Panc1 (cell line): ENCODE data around the gene GFER. TPM values are rescaled to one million over a fixed set of nuclear protein-coding genes. Genes with fewer than 3 reads are reported as not detected.

Experiments
- ATAC-seq: fragments of 200-7000 bp; cut with Tn5 transposase; 2 replicates; pipeline ENCODE4 v1.9.1; 2020; ENCODE audit warnings: mild to moderate bottlenecking, moderate library complexity
- BruUV-seq: library from RNA; stranded (reverse); fragments of 400-500 nt; replicated peaks from 2 replicates; lab custom pipeline; 2021; lab: Mats Ljungman, UMichigan
- CTCF ChIA-PET: fragments of 300-600 bp; sonication (Branson Sonifier 250); formaldehyde crosslinking; loops from one replicate; lab custom pipeline; 2022; ENCODE audit warnings: antibody characterized with exemption; lab: Charles Lee
- POLR2A ChIA-PET: fragments of 300-600 bp; sonication (Branson Sonifier 250); formaldehyde crosslinking; loops from one replicate; lab custom pipeline; 2022; ENCODE audit warnings: antibody characterized with exemption; lab: Charles Lee
- DNase-seq: peaks from one replicate; pipeline ENCODE4 v3.0.0-alpha.2; 2010; ENCODE audit warnings: low read depth, low spot score
- H3K27ac ChIP-seq: 2 replicates; pipeline ENCODE4 v1.5.1; 2011; ENCODE audit warnings: mild to moderate bottlenecking, low read length, inconsistent platforms
- H3K27me3 ChIP-seq: fragments of 200-500 bp; sonication (Bioruptor generic); 2 replicates; pipeline ENCODE4 v1.6.0; 2014; ENCODE audit warnings: low read length, inconsistent platforms; ENCODE audit not compliant: control insufficient read depth, insufficient read depth
- H3K36me3 ChIP-seq: fragments of 200-500 bp; sonication (Bioruptor generic); 2 replicates; pipeline ENCODE4 v1.5.1; 2014; ENCODE audit warnings: inconsistent platforms, mild to moderate bottlenecking, low read length, moderate library complexity; ENCODE audit not compliant: control insufficient read depth, insufficient read depth
- H3K4me1 ChIP-seq: 2 replicates; pipeline ENCODE4 v1.5.1; 2011; ENCODE audit warnings: inconsistent platforms, mild to moderate bottlenecking, low read length, moderate library complexity; ENCODE audit not compliant: control insufficient read depth, insufficient read depth
- H3K4me3 ChIP-seq, 2 experiments: 2 replicates each; pipeline ENCODE4 v1.5.1; 2011 to 2012; ENCODE audit warnings: low read depth in 2 of 2, low read length in 2 of 2, mild to moderate bottlenecking in 2 of 2, inconsistent platforms in 1 of 2, moderate library complexity in 1 of 2
- H3K9me3 ChIP-seq: fragments of 200-500 bp; sonication (Bioruptor generic); 2 replicates; pipeline ENCODE4 v1.5.1; 2014; ENCODE audit warnings: low read depth, mild to moderate bottlenecking, inconsistent platforms, low read length, moderate library complexity; ENCODE audit not compliant: control insufficient read depth, insufficient read depth
- CTCF ChIP-seq: fragments of 450-650 bp; IDR thresholded peaks from 2 replicates; pipeline ENCODE4 v1.5.1; 2017; ENCODE audit warnings: mild to moderate bottlenecking
- POLR2AphosphoS5 ChIP-seq: IDR thresholded peaks from 2 replicates; pipeline ENCODE4 v1.6.1; 2012; ENCODE audit warnings: mild to moderate bottlenecking, low read depth, low read length, moderate library complexity
- REST ChIP-seq, 2 experiments: IDR thresholded peaks; 2 replicates each; pipeline ENCODE4 v1.6.1; 2011 to 2012; ENCODE audit warnings: low read depth in 2 of 2, control low read depth in 1 of 2, low read length in 1 of 2, mild to moderate bottlenecking in 1 of 2, moderate library complexity in 1 of 2; ENCODE audit not compliant: insufficient read depth in 1 of 2
- SIN3A ChIP-seq: IDR thresholded peaks from 2 replicates; pipeline ENCODE4 v1.6.1; 2012; ENCODE audit warnings: low read depth, mild to moderate bottlenecking, low read length, moderate library complexity, borderline replicate concordance; ENCODE audit not compliant: insufficient read depth
- TCF7L2 ChIP-seq: IDR thresholded peaks from 2 replicates; pipeline ENCODE4 v1.6.1; 2011; ENCODE audit warnings: mild to moderate bottlenecking, low read depth, low read length, inconsistent platforms
- in situ Hi-C: cut with HindIII; loops from 2 replicates; pipeline ENCODE4 v1.10.0; 2016; ENCODE audit warnings: low sequenced_read_pairs, low pct_unique_long_range_greater_than_20kb
- intact Hi-C: fragments of 100-400 bp; cut with micrococcal nuclease; formaldehyde crosslinking; loops from one replicate; pipeline ENCODE4 v1.10.0; 2022; ENCODE audit not compliant: unreplicated experiment
- total RNA-seq: library from RNA; stranded (reverse); gene quantifications from one replicate; pipeline ENCODE4 v1.2.1, GENCODE V29; 2021; ENCODE audit not compliant: unreplicated experiment

GFER gene
- total RNA-seq, 1 experiment from 2014 or later, result 49.2 TPM

DNA sequence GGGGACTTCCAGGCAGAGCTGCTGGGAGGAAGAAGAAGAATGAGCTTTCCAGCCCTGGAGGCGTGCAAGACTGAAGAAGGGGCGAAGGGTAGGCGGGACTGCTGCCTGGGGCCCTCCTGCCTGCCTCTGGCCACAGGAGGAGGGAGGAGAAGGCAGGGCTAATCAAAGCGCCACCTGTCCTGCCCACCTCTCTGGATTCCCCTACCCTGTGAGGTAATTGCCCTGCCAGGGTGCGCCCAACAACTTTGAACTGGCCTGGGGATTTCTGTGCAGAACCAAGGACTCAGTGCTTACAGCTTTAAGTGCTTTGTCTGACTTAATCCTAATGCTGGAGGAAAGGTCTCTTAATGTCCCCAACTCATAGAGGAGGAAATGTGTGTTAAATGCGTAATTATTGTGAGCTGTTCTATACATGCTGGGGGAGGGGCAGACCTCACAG is 2.6 kb upstream of the GFER start, which contains the start of gene NOXO1:
NOXO1 (minus strand) TSS at position 72 of the 439 bp plus-strand sequence. CDS start 290 bp downstream, outside the sequence.
- peak within 1 kb of the TSS; percentile 62 for H3K27ac ChIP-seq
- ATAC-seq, result no peak
- in situ Hi-C loops, result no loop called here
- ChIA-PET POLR2A (interaction anchor here (1.2 kb wide), 1 partner anchor 17 kb away, joined by 5 read pairs; the partner anchor contains the start of gene RPS2), CTCF (interaction anchor here (0.6 kb wide), 1 partner anchor 158 kb away, joined by 13 read pairs; no protein-coding TSS in a partner anchor)
- BruUV-seq, result no TSS peak
- no peaks in the 10 kb centered on the region for H3K27me3 ChIP-seq
- no peaks in the 10 kb centered on the region for H3K9me3 ChIP-seq
- intact Hi-C loops, result no loop called here
- TF ChIP-seq TCF7L2 (no peak), POLR2AphosphoS5 (no peak), CTCF (no peak)
- H3K4me1 ChIP-seq, result peaks cover 46% of the 10 kb centered on the region
- no peak for DNase-seq
- H3K4me3 ChIP-seq, result no peak within 1 kb of the TSS
- peaks cover 9% of the 10 kb centered on the region; the same call in 1 of the 2 replicates for H3K36me3 ChIP-seq

GRCh38 chr16:1982013-1982433 is 2.0 kb upstream of the GFER start:
- intact Hi-C loops, result no loop called here
- Histone ChIP-seq H3K4me1 (peaks cover 46% of the 10 kb centered on the region), H3K9me3 (no peaks in the 10 kb centered on the region), H3K4me3 (no peak overlapping the region), H3K36me3 (peaks cover 9% of the 10 kb centered on the region; the same call in 1 of the 2 replicates), H3K27ac (peak overlapping the region; percentile 62), H3K27me3 (no peaks in the 10 kb centered on the region)
- DNase-seq, result no peak
- ATAC-seq, result peak; percentile 20
- POLR2A ChIA-PET, result interaction anchor here (0.5 to 1.2 kb wide), 2 partner anchors 17 to 59 kb away, joined by 4 to 5 read pairs; partner anchors contain the start of gene RPS2
- CTCF ChIA-PET, result no interaction called here
- BruUV-seq, result no TSS peak
- in situ Hi-C loops, result no loop called here
- no peak for TF ChIP-seq CTCF
- no peak for TF ChIP-seq SIN3A
- no peak for TF ChIP-seq REST (IDR thresholded peaks at IDR 0.05; ENCODE audit: insufficient read depth in 1 of 2, low read depth in 2 of 2, low read length in 1 of 2)
- TF ChIP-seq TCF7L2, result 0 out of 2 replicates have a peak, but pooled peaks have one; percentile 20
- TF ChIP-seq POLR2AphosphoS5, result 0 out of 2 replicates have a peak, but pooled peaks have one; percentile 37
